Astrocyte (in vitro differentiated cells and primary cell): Measurements from ENCODE around the gene GKAP1. TPM values are rescaled to one million over a fixed set of nuclear protein-coding genes. Genes with fewer than 3 reads are reported as not detected.

Experiments
- DNase-seq: peaks from one replicate; pipeline ENCODE4 v3.0.0-alpha.2; 2010; ENCODE audit warnings: low read depth
- FAIRE-seq: peaks from 2 replicates; lab custom pipeline; 2011; peaks lifted over from hg19 to GRCh38; lab: Jason Lieb, UNC
- H2AFZ ChIP-seq: 2 replicates; pipeline ENCODE4 v1.6.0; 2012; ENCODE audit warnings: low read depth, low read length, inconsistent platforms
- H3K27ac ChIP-seq: 2 replicates; pipeline ENCODE4 v1.5.1; 2011; ENCODE audit warnings: low read depth, low read length, inconsistent platforms
- H3K27me3 ChIP-seq: 2 replicates; pipeline ENCODE4 v1.6.0; 2011; ENCODE audit warnings: low read length, inconsistent platforms; ENCODE audit not compliant: insufficient read depth
- H3K36me3 ChIP-seq: 2 replicates; pipeline ENCODE4 v1.5.1; 2011; ENCODE audit warnings: low read length, inconsistent platforms; ENCODE audit not compliant: insufficient read depth
- H3K4me1 ChIP-seq: 2 replicates; pipeline ENCODE4 v1.5.1; 2011; ENCODE audit warnings: low read length, inconsistent platforms; ENCODE audit not compliant: insufficient read depth
- H3K4me2 ChIP-seq: 2 replicates; pipeline ENCODE4 v1.6.0; 2012; ENCODE audit warnings: low read length, inconsistent platforms
- H3K4me3 ChIP-seq: 2 replicates; pipeline ENCODE4 v1.5.1; 2011; ENCODE audit warnings: low read depth, mild to moderate bottlenecking, low read length, inconsistent platforms; ENCODE audit not compliant: insufficient read depth
- H3K79me2 ChIP-seq: 2 replicates; pipeline ENCODE4 v1.6.0; 2012; ENCODE audit warnings: mild to moderate bottlenecking, low read length, inconsistent platforms; ENCODE audit not compliant: insufficient read depth
- H3K9ac ChIP-seq: 2 replicates; pipeline ENCODE4 v1.6.0; 2012; ENCODE audit warnings: mild to moderate bottlenecking, low read length, inconsistent platforms
- H3K9me3 ChIP-seq: 2 replicates; pipeline ENCODE4 v1.5.1; 2012; ENCODE audit warnings: low read depth, mild to moderate bottlenecking, low read length, inconsistent platforms; ENCODE audit not compliant: insufficient read depth
- H4K20me1 ChIP-seq: 2 replicates; pipeline ENCODE4 v1.6.0; 2012; ENCODE audit warnings: low read length, inconsistent platforms; ENCODE audit not compliant: insufficient read depth
- H3K27ac Mint-ChIP-seq: one replicate; pipeline ENCODE4 v1.8.0; 2021; ENCODE audit warnings: mild to moderate bottlenecking, mixed read lengths; ENCODE audit not compliant: unreplicated experiment
- H3K27me3 Mint-ChIP-seq: one replicate; pipeline ENCODE4 v1.8.0; 2021; ENCODE audit warnings: low read depth, mixed read lengths; ENCODE audit not compliant: unreplicated experiment
- H3K36me3 Mint-ChIP-seq: one replicate; pipeline ENCODE4 v1.8.0; 2021; ENCODE audit warnings: low read depth, mixed read lengths; ENCODE audit not compliant: unreplicated experiment
- H3K4me1 Mint-ChIP-seq: one replicate; pipeline ENCODE4 v1.8.0; 2021; ENCODE audit warnings: low read depth, mixed read lengths; ENCODE audit not compliant: unreplicated experiment
- H3K4me3 Mint-ChIP-seq: one replicate; pipeline ENCODE4 v1.8.0; 2021; ENCODE audit warnings: mild to moderate bottlenecking, moderate library complexity, mixed read lengths; ENCODE audit not compliant: unreplicated experiment
- H3K9me3 Mint-ChIP-seq: one replicate; pipeline ENCODE4 v1.8.0; 2021; ENCODE audit warnings: mild to moderate bottlenecking, mixed read lengths; ENCODE audit not compliant: unreplicated experiment
- CTCF ChIP-seq: IDR thresholded peaks from 2 replicates; pipeline ENCODE4 v1.5.1; 2011; ENCODE audit warnings: low read depth, mild to moderate bottlenecking, inconsistent platforms, low read length, moderate library complexity; ENCODE audit not compliant: insufficient read depth
- EZH2 ChIP-seq: IDR thresholded peaks from 2 replicates; pipeline ENCODE4 v1.6.1; 2012; ENCODE audit warnings: mild to moderate bottlenecking, low read length, inconsistent platforms; ENCODE audit not compliant: insufficient read depth
- total RNA-seq: library from RNA; stranded (reverse); gene quantifications from 2 replicates; pipeline ENCODE4 v1.2.1, GENCODE V29; 2021

Gene GKAP1
- total RNA-seq, 1 donor from 2014 or later: 1.2 TPM

- FAIRE-seq: no peak
- H3K9ac ChIP-seq: no peak overlapping the region
- no peak for DNase-seq
- peaks cover 97% of the 10 kb centered on the region for H4K20me1 ChIP-seq
- Mint-ChIP-seq H3K9me3 (no peaks in the 10 kb centered on the region), H3K27me3 (no peaks in the 10 kb centered on the region), H3K36me3 (no peaks in the 10 kb centered on the region), H3K4me3 (no peak overlapping the region), H3K4me1 (peaks cover 16% of the 10 kb centered on the region), H3K27ac (no peak overlapping the region)
- no peaks in the 10 kb centered on the region for H3K27me3 ChIP-seq
- H3K4me3 ChIP-seq: no peak overlapping the region
- no peaks in the 10 kb centered on the region for H3K36me3 ChIP-seq
- peak overlapping the region; percentile 70 for H3K4me2 ChIP-seq
- no peaks in the 10 kb centered on the region for H3K9me3 ChIP-seq
- H2AFZ ChIP-seq: no peak overlapping the region
- TF ChIP-seq EZH2 (no peak), CTCF (no peak)
- peak overlapping the region; percentile 39 for H3K27ac ChIP-seq
- H3K4me1 ChIP-seq: peaks cover 11% of the 10 kb centered on the region
- H3K79me2 ChIP-seq: peaks cover 100% of the 10 kb centered on the region
Observed at GRCh38 chr9:83701286-83701685, 116.3 kb downstream of the GKAP1 start.

GRCh38 chr9:83699615-83700014 is 118.0 kb downstream of the GKAP1 start:
- Mint-ChIP-seq H3K36me3 (no peaks in the 10 kb centered on the region), H3K9me3 (no peaks in the 10 kb centered on the region), H3K4me1 (peaks cover 11% of the 10 kb centered on the region), H3K27me3 (no peaks in the 10 kb centered on the region), H3K27ac (no peak overlapping the region), H3K4me3 (no peak overlapping the region)
- DNase-seq: no peak
- Histone ChIP-seq H2AFZ (no peak overlapping the region), H3K27ac (no peak overlapping the region), H3K36me3 (no peaks in the 10 kb centered on the region), H3K4me2 (no peak overlapping the region), H4K20me1 (peaks cover 97% of the 10 kb centered on the region), H3K4me1 (peaks cover 11% of the 10 kb centered on the region), H3K9me3 (no peaks in the 10 kb centered on the region), H3K79me2 (peaks cover 100% of the 10 kb centered on the region), H3K27me3 (no peaks in the 10 kb centered on the region), H3K9ac (no peak overlapping the region), H3K4me3 (no peak overlapping the region)
- FAIRE-seq: no peak
- no peak for TF ChIP-seq EZH2
- TF ChIP-seq CTCF: no peak

- Histone ChIP-seq H3K4me2 (no peak overlapping the region), H3K9ac (no peak overlapping the region), H3K27me3 (no peaks in the 10 kb centered on the region), H4K20me1 (peaks cover 97% of the 10 kb centered on the region), H3K9me3 (no peaks in the 10 kb centered on the region), H3K4me1 (peaks cover 11% of the 10 kb centered on the region), H3K27ac (no peak overlapping the region), H3K36me3 (no peaks in the 10 kb centered on the region), H2AFZ (no peak overlapping the region), H3K4me3 (no peak overlapping the region), H3K79me2 (peaks cover 100% of the 10 kb centered on the region)
- DNase-seq (peak; percentile 7), FAIRE-seq (no peak)
- TF ChIP-seq CTCF (no peak), EZH2 (no peak)
- Mint-ChIP-seq H3K27me3 (no peaks in the 10 kb centered on the region), H3K9me3 (no peaks in the 10 kb centered on the region), H3K36me3 (no peaks in the 10 kb centered on the region), H3K27ac (no peak overlapping the region), H3K4me1 (peaks cover 12% of the 10 kb centered on the region), H3K4me3 (no peak overlapping the region)
Observed at GRCh38 chr9:83698976-83699585, 118.5 kb downstream of the GKAP1 start.
